Measurements from ENCODE around the gene PLA2G4F. TPM values are rescaled to one million over a fixed set of nuclear protein-coding genes. Genes with fewer than 3 reads are reported as not detected.

Gene PLA2G4F
- total and polyA plus RNA-seq, 10 of the 15 experiments (the other 5 are each of a cell fraction or from before 2014, with no cell fraction given), result not detected

GRCh38 chr15:42172475-42172874, 16.0 kb upstream of the PLA2G4F start:
- Histone ChIP-seq H3K9me3 (replicated peaks; ENCODE audit: control insufficient read depth, insufficient read depth, low read length) (no peaks in the 10 kb centered on the region), H4K20me1 (ENCODE audit: control insufficient read depth, insufficient read depth) (no peaks in the 10 kb centered on the region), H3K4me2 (ENCODE audit: control insufficient read depth, insufficient read depth) (no peak overlapping the region), H3K27me3 (replicated peaks in 1 of 2; ENCODE audit: control insufficient read depth in 2 of 2, insufficient read depth in 2 of 2, low read length in 1 of 2) (no peaks in the 10 kb centered on the region), H3K27ac (ENCODE audit: control insufficient read depth, insufficient read depth) (no peak overlapping the region), H3K79me2 (ENCODE audit: control insufficient read depth, insufficient read depth, low read length) (no peaks in the 10 kb centered on the region), H3K4me3 (no peak overlapping the region), H3K9ac (ENCODE audit: control insufficient read depth, insufficient read depth, low read length) (no peak overlapping the region), H2AFZ (ENCODE audit: control insufficient read depth, low read depth, low read length) (no peak overlapping the region), H3K4me1 (ENCODE audit: control insufficient read depth, insufficient read depth, low read length) (0 out of 2 replicates have a peak, but pooled peaks cover 3% of the 10 kb centered on the region), H3K36me3 (ENCODE audit: control insufficient read depth in 2 of 2, insufficient read depth in 2 of 2, low read length in 1 of 2) (peaks cover 12 to 39% of the 10 kb centered on the region in 2 experiments)
- DNase-seq (ENCODE audit: low read depth, low spot score) (no peak), FAIRE-seq (no peak), ATAC-seq (no peak)
- ChIA-PET POLR2A (no interaction called here), RAD21 (ENCODE audit: unreplicated experiment) (no interaction called here), SMC1A (ENCODE audit: uncharacterized antibody, unreplicated experiment) (no interaction called here), CTCF (no interaction called here)
- intact Hi-C loops (cut with micrococcal nuclease; ENCODE audit: unreplicated experiment) (no loop called here), in situ Hi-C loops (cut with MboI) (no loop called here)
- 74% methylated on average over 5 of the region's 5 CpGs for WGBS (ENCODE audit: insufficient coverage, insufficient replicate concordance, low lambda C conversion rate, missing lambda C conversion rate)
- no TSS peak for BruUV-seq (replicated peaks)
- TF ChIP-seq CHD4 (IDR thresholded peaks at IDR 0.05) (no peak), ZBED1 (IDR thresholded peaks at IDR 0.05; ENCODE audit: borderline replicate concordance) (no peak), SUPT20H (IDR thresholded peaks at IDR 0.05; ENCODE audit: borderline replicate concordance, control insufficient read depth, low read depth, low read length) (no peak), EGR1 (IDR thresholded peaks at IDR 0.05; ENCODE audit: borderline replicate concordance in 1 of 2, low read depth in 2 of 2, low read length in 2 of 2) (no peak), FOS (IDR thresholded peaks at IDR 0.05; ENCODE audit: borderline replicate concordance, extremely low read depth, insufficient read length) (no peak), GATAD2B (conservative IDR thresholded peaks at IDR 0.05; ENCODE audit: low read depth) (no peak), REST (IDR thresholded peaks at IDR 0.05; ENCODE audit: low read depth, low read length) (no peak), CUX1 (IDR thresholded peaks at IDR 0.05; ENCODE audit: insufficient replicate concordance, low read depth, low read length) (no peak), CBX3 (IDR thresholded peaks at IDR 0.05; ENCODE audit: borderline replicate concordance, low read depth) (no peak), RELA (IDR thresholded peaks at IDR 0.05; ENCODE audit: borderline replicate concordance, partially characterized antibody) (no peak), BMI1 (IDR thresholded peaks at IDR 0.05; ENCODE audit: borderline replicate concordance) (no peak), PML (IDR thresholded peaks at IDR 0.05; ENCODE audit: low read length) (no peak), SIN3A (IDR thresholded peaks at IDR 0.05; ENCODE audit: low read depth, low read length) (no peak), SIX5 (IDR thresholded peaks at IDR 0.05; ENCODE audit: low read depth, low read length, severe bottlenecking) (no peak)

Data from GM12878 (cell line).